Activated T-cell treated with anti-CD3 and anti-CD28 coated beads, Interleukin-2, amount 50 U/mL, for 1 hour (primary cell): Measurements from ENCODE around the gene PLXNA4.

Source experiments
- DNase-seq: peaks from one replicate; pipeline ENCODE4 v3.0.0-alpha.2; 2020

Gene PLXNA4

GRCh38 chr7:132564849-132565248 lies 11.4 kb downstream of the PLXNA4 start:
- DNase-seq, result no peak

GRCh38 chr7:132564090-132564489 lies 12.2 kb downstream of the PLXNA4 start:
- no peak for DNase-seq

- DNase-seq, result no peak
Observed at GRCh38 chr7:132562690-132563089, 13.6 kb downstream of the PLXNA4 start.

GRCh38 chr7:132561763-132562162 lies 14.5 kb downstream of the PLXNA4 start:
- no peak for DNase-seq

- no peak for DNase-seq
Observed at GRCh38 chr7:132560825-132561529, 15.3 kb downstream of the PLXNA4 start.

- no peak for DNase-seq
Observed at GRCh38 chr7:132560105-132560504, 16.2 kb downstream of the PLXNA4 start.

GRCh38 chr7:132558815-132559214 lies 17.5 kb downstream of the PLXNA4 start:
- DNase-seq, result no peak

GRCh38 chr7:132557489-132558044 lies 18.7 kb downstream of the PLXNA4 start:
- no peak for DNase-seq

GRCh38 chr7:132554446-132554845 lies 21.8 kb downstream of the PLXNA4 start:
- no peak for DNase-seq

- no peak for DNase-seq
Observed at GRCh38 chr7:132553031-132553430, 23.2 kb downstream of the PLXNA4 start.

- no peak for DNase-seq
Observed at GRCh38 chr7:132551886-132552285, 24.4 kb downstream of the PLXNA4 start.

- no peak for DNase-seq
Observed at GRCh38 chr7:132551439-132551838, 24.8 kb downstream of the PLXNA4 start.

- DNase-seq, result no peak
Observed at GRCh38 chr7:132548489-132549078, 27.7 kb downstream of the PLXNA4 start.

GRCh38 chr7:132547821-132548220 lies 28.4 kb downstream of the PLXNA4 start:
- DNase-seq, result no peak

GRCh38 chr7:132546366-132547127 lies 29.7 kb downstream of the PLXNA4 start:
- DNase-seq, result no peak

- DNase-seq, result no peak
Observed at GRCh38 chr7:132545756-132546155, 30.5 kb downstream of the PLXNA4 start.

GRCh38 chr7:132544999-132545398 lies 31.3 kb downstream of the PLXNA4 start:
- DNase-seq, result no peak

- DNase-seq, result no peak
Observed at GRCh38 chr7:132544025-132544424, 32.2 kb downstream of the PLXNA4 start.

GRCh38 chr7:132542895-132543294 lies 33.4 kb downstream of the PLXNA4 start:
- DNase-seq, result no peak

- no peak for DNase-seq
Observed at GRCh38 chr7:132541656-132542055, 34.6 kb downstream of the PLXNA4 start.

- no peak for DNase-seq
Observed at GRCh38 chr7:132537456-132538145, 38.7 kb downstream of the PLXNA4 start.

GRCh38 chr7:132536654-132537395 lies 39.4 kb downstream of the PLXNA4 start:
- DNase-seq, result no peak
